ENCODE measurements around the gene STAT5B.
"Not testable (repeated sequence)": the region's sequence is repeated elsewhere in the genome, so short reads cannot be mapped to it uniquely, and the experiment has no call there.

GRCh38 chr17:42299361-42299760 is 23.2 kb upstream of the STAT5B start:
- not testable (repeated sequence) for TF ChIP-seq CTCF, POLR2A (IDR thresholded peaks at IDR 0.05)
